HG02798 (cell line): Measurements from ENCODE around the gene C4B.
"Not testable (repeated sequence)": the region's sequence is repeated elsewhere in the genome, so short reads cannot be mapped to it uniquely, and the experiment has no call there.

ENCODE experiments used
- ATAC-seq: cut with Tn5 transposase; IDR thresholded peaks from one replicate; pipeline ENCODE4 v1.9.1; 2021; ENCODE audit warnings: mild to moderate bottlenecking; ENCODE audit not compliant: unreplicated experiment, poor library complexity

The C4B gene

DNA sequence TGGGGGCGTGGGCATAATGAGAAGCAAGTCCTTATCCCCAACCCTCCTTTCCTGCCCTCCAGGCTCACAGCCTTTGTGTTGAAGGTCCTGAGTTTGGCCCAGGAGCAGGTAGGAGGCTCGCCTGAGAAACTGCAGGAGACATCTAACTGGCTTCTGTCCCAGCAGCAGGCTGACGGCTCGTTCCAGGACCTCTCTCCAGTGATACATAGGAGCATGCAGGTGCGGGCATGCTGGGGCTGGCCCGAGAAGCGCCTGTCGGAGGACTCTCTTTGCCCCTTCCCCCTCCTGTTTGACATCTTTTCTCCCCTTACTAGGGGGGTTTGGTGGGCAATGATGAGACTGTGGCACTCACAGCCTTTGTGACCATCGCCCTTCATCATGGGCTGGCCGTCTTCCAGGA is 14.0 kb downstream of the C4B start:
- not testable (repeated sequence) for ATAC-seq

DNA sequence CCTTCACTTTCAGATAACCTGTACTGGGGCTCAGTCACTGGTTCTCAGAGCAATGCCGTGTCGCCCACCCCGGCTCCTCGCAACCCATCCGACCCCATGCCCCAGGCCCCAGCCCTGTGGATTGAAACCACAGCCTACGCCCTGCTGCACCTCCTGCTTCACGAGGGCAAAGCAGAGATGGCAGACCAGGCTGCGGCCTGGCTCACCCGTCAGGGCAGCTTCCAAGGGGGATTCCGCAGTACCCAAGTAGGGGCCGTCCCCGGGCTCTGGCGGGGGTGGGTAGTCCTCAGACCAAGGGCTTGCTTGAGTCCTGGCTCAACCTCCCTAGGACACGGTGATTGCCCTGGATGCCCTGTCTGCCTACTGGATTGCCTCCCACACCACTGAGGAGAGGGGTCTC is 15.0 kb downstream of the C4B start:
- not testable (repeated sequence) for ATAC-seq

- ATAC-seq: not testable (repeated sequence)
These were observed 20.9 kb downstream of the C4B start for GRCh38 chr6:32035283-32036013.

DNA sequence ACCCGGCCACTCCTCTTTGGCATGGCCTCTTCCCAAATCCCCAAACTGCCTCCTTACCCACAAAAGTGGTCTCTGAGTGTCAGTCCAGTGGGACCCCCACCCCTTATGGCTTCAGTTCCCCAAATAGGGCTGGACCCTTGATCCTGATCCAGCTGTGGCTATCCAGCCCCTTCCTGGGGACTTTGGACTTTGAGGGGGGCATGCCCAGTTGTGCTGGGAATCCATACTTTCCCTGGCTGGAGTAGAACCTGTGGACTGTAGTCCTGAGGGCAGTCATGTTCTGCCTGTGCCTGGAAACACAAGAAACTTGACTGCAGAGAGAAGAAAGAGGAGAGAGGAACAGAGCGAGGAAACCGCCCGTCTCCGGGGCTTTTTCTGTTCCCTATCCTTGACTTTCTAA is 22.5 kb downstream of the C4B start:
- ATAC-seq: not testable (repeated sequence)

DNA sequence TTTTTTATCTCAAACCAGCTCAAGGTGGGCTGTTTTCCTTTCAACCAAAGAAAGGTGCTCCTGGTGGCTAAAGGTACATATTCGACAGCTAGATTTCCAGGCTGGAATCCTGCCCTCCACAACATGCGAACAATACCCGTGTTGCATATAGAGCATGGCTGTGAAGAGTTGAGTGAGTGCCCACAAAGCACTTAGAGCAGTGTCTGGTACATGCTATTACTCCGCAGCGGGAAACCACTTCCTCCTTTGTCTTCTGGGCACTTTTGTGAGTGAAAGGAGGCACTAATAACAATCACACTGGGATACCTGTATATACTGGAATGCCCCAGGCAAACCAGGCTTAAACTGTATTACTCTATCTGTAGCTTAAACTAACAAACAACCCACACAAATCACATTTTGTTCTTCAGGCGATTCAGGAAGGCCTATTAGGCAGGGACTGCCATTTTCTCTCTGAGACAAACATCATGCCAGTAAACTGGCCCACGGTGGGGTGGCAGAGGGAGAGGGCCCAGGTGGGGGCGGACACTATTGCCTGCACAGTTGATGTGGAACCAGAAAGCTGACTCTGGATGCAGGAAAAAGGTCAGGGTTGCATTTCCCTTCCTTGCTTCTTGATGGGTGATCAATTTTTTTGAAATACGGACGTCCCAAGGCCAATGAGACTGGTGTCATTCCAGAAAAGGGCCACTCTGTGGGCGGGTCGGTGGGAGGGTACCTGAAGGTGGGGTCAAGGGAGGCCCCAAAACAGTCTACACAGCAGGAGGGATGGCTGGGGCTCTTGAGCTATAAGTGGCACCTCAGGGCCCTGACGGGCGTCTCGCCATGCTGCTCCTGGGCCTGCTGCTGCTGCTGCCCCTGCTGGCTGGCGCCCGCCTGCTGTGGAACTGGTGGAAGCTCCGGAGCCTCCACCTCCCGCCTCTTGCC is 23.3 kb downstream of the C4B start, which contains the start of gene CYP21A2:
Gene CYP21A2, plus strand, starts transcription at position 818 of the 927 bp plus-strand sequence. Its CDS starts 8 bp downstream, at position 826.
- ATAC-seq: not testable (repeated sequence)

GRCh38 chr6:32038878-32039277 is 24.3 kb downstream of the C4B start:
- not testable (repeated sequence) for ATAC-seq

- ATAC-seq: not testable (repeated sequence)
These were observed 25.0 kb downstream of the C4B start for GRCh38 chr6:32039321-32040274.

GRCh38 chr6:32040299-32041049 is 25.9 kb downstream of the C4B start:
- ATAC-seq: not testable (repeated sequence)

DNA sequence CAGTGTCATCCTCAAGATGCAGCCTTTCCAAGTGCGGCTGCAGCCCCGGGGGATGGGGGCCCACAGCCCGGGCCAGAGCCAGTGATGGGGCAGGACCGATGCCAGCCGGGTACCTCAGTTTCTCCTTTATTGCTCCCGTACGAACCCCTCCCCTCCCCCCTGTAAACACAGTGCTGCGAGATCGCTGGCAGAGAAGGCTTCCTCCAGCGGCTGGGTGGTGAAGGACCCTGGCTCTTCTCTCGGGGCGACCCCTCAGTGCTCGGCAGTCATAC is 26.4 kb downstream of the C4B start:
- not testable (repeated sequence) for ATAC-seq

DNA sequence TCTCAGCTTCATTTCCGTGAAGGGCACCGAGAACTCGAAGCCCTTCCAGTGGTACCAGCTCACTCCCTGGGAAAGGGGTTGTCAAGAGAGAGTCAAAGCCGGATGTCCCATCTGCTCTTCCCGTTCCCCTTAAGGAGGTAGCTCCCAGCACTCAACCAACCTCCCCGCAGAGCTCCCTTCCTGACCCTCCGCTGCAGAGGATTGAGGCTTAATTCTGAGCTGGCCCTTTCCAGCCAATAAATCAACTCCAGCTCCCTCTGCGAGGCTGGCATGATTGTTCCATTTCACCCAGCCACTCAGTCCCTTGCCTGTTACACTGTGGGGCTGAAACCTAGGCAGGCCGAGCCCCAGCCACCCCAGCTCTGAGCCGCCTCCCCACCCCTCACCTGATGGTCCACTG is 26.8 kb downstream of the C4B start:
- ATAC-seq: not testable (repeated sequence)

DNA sequence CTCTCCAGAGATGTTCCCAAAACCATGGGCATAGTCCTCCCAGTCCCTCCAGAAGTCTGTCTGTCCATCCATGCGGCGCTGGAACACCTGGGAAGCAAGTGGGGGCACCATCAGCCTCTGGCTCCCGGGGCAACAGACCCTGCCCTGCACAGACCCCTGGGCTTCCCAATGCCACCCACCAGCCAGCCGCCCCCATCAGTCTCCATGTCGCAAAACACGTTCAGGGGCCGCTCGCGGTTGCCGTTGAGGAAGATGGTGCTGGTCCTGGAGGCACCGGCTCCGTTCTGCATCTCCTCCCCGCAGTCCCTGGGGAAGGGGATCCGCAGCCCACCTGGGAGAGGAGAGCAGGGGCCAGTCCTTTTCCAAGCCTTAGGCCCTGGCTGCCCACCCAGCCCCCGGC is 27.7 kb downstream of the C4B start:
- ATAC-seq: not testable (repeated sequence)

GRCh38 chr6:32043589-32044380 is 29.2 kb downstream of the C4B start:
- not testable (repeated sequence) for ATAC-seq

GRCh38 chr6:32044916-32045315 is 30.3 kb downstream of the C4B start:
- not testable (repeated sequence) for ATAC-seq

GRCh38 chr6:32045811-32046449 is 31.3 kb downstream of the C4B start:
- ATAC-seq: no peak

DNA sequence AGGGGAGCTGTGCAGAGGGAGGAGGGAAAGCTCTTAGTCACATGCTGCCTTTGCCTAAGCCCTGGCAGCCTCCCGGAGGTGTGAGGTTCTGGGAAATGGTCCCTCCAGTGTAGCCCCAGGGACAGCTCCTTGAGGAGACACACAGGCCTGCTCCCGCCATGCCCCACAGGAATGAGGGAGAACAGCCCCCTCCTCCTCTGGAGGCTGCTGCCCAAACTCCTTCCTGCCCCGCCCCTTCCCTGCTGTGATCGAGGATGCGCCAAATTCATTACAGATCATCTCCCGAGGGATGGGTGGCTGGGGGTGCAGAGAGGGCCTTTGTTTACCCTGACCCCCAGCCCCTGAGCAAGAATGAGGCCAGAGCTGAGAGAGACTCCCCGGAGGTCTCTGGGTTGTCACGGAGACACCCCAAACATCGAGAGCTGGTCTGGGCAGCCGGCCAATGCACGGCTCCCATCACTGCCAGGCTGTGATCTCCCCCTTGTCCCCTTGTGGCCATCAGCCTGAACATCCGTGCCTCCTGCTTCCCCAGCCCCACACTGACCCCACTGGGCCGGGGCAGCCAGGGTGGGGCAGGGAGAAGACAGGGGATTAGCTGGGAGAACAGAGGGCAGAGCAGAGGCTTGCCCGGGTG is 32.0 kb downstream of the C4B start:
- ATAC-seq: no peak

- no peak for ATAC-seq
These were observed 32.5 kb downstream of the C4B start for GRCh38 chr6:32047084-32047478.

DNA sequence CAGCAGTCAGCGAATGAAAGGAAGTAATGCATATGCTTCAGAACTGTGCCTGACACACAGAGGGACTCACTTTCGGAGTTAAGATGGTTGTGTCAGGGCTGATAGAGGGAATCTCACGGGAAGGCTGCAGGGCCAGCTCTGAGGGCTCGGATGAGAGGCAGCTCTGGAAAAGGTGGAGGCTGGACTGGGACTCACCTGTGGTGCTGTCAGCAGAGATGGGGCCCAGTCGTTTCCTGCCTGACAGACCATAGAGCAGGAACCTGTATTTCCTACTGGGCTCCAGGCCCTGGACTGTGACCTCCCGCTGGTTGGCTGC is 32.9 kb downstream of the C4B start:
- no peak for ATAC-seq
